Measurements from ENCODE around the gene CMTR2.

DNA sequence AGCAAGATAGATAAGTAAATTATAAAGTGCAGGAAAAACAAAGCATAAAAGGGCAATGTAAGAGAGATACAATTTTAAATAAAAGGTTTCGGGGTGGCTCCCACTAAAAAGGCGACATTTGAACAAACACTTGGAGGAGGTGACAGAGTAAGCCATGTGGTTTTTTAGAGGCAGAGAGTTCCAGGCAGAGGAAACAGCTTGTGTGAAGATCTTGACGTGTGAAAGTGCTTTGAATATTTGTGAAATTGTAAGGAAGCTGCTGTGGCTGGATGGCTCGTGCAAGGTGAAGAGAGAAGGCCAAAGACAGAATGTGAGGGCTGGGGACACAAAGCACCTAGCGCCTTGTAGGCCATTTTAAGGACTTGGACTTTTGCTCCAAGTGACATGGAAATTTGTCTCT, 30.1 kb downstream of the CMTR2 start:
- TF ChIP-seq, protein P1, sequence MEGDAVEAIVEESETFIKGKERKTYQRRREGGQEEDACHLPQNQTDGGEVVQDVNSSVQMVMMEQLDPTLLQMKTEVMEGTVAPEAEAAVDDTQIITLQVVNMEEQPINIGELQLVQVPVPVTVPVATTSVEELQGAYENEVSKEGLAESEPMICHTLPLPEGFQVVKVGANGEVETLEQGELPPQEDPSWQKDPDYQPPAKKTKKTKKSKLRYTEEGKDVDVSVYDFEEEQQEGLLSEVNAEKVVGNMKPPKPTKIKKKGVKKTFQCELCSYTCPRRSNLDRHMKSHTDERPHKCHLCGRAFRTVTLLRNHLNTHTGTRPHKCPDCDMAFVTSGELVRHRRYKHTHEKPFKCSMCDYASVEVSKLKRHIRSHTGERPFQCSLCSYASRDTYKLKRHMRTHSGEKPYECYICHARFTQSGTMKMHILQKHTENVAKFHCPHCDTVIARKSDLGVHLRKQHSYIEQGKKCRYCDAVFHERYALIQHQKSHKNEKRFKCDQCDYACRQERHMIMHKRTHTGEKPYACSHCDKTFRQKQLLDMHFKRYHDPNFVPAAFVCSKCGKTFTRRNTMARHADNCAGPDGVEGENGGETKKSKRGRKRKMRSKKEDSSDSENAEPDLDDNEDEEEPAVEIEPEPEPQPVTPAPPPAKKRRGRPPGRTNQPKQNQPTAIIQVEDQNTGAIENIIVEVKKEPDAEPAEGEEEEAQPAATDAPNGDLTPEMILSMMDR (IDR thresholded peaks at IDR 0.05), result no peak
- TF ChIP-seq POLR2AphosphoS5 (IDR thresholded peaks at IDR 0.05), result no peak

Measured in sigmoid colon (tissue), 4 donors.